NCI-H2227 (cell line): ENCODE data around the gene STAT1.
"Not testable (repeated sequence)": the region's sequence is repeated elsewhere in the genome, so short reads cannot be mapped to it uniquely, and the experiment has no call there.

Experiments
- DNase-seq: peaks from one replicate; lab custom pipeline; 2025; ENCODE audit not compliant: unreplicated experiment; lab: John Stamatoyannopoulos, UW

Gene STAT1

DNA sequence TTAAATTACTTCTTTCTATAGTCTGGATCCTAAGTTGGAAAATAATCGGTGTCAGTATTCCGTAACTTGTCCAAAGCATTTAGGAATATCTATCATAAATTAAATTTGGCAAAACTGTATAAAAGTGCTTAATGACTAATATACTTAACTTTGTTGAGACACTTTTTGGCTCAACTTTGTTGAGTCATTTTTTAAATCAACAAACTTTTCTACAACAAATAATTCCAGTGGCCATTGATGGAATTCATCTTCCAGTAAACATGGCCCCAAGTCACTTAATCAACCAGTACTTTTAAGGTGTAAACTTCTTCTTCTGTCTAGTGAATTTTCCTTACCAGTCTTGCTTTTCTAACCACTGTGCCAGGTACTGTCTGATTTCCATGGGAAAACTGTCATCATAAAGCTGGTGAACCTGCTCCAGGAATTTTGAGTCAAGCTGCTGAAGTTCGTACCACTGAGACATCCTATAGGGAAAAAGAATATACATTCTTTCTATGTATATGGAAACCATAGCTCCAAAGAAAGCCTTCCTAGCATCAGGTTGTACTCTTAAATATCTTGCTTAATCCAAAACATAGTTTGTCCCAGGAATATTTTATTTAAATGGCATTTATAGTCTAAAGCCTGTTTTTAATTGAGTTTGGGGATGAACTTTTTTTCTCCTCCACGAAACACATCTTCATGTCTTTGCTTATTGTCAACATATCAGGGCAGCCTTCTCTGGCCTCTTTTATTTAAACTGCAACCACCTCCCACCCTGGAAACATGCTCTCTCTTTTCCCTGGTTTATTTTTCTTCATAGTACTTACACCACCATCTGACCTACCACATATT is 4.2 kb downstream of the STAT1 start:
- no peak for DNase-seq

DNA sequence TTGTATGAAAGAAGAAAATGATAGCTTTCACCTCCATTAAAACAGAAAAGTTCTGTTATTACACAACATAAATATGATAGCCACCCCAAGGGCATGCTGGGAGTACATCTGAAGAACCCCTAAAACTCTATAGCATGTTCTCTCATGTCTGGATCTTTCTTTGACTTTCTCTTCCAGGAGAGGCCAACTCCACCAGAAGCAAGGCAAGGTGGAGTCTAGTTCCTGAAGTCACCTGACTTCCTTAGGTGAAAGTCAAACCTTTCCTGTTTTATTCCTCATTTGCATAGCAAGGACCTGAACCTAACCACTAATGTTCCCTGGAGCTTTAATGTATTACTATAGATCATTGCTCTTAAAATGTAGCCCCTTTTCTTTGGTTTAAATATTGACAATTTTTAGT is 5.7 kb downstream of the STAT1 start:
- no peak for DNase-seq

DNA sequence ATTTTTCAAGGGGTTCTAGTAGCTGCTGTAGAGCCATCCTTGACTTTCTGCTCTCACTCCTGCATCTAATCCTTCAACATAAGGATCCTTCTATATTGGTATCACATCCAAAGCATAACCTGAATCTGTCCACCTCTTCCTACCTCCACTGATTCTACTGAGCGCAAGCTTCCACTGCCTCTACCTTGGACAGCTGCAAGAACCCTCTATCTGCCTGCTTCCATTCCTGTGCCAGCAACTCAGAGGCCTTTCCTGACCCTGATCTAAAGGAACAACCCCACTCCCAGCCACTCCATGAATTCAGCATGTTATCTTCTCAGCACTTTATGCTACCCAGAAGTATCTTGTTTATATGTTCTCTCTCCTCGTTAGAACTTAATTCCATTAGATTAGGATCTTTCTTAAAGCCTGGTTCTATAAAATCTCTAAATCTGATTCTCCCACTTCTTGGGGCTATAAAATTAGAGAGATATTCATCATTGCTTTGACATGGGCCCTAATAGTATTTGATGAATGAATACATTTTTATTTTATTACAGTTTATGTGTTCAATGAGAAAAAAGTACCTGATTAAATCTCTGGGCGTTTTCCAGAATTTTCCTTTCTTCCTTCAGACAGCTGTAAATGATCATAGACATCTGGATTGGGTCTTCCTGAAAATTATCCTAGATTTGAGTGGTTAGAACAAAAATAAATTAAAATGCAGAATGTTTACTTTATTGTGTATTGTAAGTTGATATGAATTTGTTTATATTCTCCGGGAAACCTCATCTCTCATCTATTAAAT is 6.8 kb downstream of the STAT1 start:
- no peak for DNase-seq

DNA sequence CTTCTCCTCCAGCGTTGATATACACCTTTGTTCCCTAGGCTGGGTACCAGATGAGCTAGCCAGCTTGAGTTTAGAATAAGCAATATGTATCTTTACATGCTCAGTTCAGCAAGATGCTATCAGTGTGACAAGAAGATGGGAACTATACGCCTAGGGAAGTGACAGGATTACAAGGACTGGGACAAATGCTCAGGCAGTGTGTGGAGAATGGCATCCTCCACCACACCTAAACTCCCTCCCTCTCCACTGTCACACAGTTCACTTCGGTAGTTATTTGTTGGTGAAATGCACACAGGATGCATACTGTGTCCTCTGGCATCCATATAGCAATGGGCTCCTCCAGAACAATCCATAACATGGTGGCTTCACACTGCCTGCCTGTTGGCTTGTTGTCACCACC is 7.7 kb downstream of the STAT1 start:
- no peak for DNase-seq

DNA sequence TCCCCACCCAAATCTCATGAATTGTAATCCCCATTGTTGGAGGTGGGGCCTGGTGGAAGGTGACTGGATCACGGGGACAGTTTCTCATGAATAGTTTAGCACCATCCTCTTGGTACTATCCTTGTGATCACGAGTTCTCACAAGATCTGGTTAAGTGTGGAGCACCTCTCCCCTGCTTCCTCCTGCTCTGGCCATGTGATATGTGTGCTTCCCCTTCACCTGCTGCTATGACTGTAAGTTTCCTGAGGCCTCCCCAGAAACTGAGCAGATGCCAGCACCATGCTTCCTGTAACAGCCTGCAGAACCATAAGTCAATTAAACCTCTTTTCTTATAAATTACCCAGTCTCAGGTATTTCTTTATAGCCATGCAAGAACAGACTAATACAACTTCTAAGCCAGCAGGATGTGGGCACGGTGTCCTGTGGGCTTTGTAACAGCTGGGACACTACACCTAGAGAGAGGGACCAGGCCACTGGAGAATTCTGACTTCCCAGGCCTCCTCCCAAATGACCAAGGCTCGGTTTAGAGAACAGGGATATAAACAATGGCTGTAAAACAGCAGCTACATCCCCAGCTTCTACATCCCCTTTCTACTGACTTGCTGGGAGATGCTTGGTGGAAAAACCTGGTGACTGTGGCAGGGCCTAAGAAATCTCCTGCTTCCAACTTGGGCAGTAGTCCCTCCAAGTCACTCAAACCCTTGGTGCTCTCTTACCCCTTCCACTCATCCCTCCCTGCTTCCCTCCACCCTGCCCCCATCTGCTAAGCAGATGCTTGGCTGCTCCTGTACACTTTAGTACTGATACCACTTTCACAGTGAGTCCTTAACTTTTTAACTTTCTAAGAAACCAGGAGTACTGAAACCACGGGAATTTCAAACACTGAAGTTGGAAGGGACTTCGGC is 10.3 kb downstream of the STAT1 start:
- no peak for DNase-seq

DNA sequence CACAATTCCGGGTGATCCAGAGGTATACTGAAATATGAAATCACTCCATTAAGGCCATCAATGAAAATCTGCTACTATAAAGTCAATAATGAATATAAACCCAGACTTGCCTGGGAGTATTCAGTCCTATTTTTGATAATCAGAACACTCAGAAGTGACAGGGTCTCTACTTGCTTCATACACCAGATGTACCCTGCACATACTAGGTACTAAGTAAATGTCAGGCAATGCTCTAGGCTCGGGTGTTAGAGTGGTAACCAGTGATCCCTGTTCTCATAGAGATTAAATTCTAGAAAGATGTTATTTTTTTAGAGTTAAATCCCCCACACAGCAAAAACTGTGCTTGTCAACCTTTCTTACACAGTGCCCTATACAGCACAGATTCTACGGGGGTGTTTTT is 12.3 kb downstream of the STAT1 start:
- DNase-seq, result no peak

DNA sequence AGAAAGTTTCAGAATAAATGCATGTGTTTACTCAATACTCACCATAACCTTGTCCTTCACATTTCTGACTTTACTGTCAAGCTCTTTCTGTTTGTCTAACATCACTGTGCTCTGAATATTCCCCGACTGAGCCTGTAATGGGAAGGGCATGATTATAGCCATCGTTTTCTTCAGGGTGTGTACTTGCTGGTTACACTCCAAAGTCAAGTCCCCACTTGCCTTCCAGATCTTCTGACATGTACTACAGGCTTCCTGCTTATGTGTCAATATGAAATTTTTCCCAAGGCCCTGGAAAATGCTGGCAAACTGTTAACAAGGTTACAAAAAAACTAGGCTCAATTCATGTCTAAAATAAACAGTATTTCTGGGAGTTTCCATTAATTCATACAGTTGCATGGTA is 12.9 kb downstream of the STAT1 start:
- no peak for DNase-seq

DNA sequence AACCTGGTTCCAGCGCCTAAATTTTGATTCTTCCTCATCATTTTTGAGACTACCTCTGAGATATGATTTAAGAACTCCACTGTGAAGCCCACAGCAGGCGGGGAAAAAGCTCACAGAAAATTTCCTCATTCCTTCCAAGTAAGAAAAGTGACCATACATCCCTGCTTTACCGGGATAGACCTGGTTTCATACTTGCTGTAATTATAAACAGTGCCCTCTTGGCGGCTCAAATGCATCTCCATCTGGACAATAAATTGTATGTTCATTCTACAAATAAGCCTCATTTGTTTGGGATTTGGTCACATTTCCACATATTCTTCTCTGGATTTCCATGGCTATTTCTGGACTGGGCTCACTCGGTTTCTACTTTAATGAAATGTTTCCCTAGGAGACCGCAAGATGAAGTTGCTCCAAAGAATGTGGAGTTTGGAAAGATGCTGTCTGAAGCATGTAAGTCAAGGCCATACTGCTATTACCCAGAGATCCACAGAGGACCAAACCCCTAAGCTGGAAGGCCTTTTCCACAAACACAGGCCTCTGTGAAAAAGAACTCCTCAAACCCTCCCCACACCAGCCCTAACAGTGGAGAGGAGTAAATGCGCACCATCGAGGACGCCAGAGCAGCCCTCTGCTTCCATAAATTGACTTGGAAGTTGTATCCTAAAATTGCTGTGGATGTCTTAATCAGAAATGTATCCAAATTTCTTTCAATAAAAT is 13.9 kb downstream of the STAT1 start:
- DNase-seq, result no peak

DNA sequence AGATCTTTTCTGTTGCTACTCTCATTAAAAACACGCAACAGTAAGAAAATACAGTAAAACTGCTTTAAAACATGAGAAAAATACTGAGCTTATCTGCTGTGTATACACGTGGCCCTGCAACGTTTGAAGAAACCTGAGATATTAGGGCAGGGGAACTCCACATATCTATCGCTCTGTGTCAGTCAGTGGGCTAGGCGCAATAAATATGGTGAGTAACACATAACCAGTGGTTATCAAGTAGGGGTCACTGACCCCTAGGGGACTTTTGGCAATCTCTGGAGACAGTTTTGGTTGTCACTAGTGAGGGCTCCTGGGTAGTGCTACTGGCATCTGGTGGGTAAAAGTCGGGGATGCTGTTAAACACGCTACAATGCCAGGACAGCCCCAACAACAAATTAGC is 14.9 kb downstream of the STAT1 start:
- DNase-seq, result no peak

DNA sequence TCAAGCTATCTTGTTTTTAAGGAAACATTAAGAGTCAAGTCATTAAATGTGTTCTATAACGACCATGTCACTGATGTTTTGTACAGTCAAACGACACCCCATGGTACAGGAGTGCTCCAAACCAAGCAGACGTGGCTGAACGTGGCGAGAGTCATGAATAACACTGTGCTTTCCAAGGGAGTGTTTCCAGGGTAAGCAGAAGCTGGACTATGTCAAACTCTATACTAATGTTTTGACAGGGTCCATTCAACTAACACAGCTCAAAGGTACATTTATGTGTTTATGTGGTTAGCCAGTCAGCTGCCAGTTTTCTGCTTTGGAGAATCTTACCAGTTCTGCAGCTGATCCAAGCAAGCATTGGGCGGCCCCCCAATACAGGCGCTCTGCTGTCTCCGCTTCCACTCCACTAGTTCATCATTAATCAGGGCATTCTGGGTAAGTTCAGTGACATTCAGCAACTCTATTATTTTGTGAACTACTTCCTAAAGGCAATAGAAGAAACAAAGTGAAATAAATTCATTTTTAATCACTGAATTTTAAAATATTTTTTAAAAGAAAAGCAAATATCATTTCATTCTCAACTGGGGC is 16.4 kb downstream of the STAT1 start:
- DNase-seq, result no peak

DNA sequence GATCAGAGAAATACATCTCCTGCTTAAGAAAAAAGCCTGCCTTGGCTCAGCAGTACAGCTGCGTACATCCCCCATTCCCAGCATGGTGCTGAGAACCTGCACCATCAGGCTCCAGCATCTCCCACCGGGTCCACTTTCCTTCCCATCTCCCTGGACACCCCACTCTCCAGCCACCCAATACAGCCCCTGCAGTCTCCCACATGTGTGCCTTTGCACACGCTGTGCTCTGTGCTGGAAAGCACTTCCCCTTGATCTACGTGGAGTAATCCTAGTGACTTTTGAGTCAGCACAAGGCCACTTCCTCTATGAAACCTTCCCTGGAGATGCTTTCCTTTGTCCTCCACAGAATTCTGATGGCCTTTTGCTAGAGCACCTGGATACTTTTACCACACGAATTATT is 17.0 kb downstream of the STAT1 start:
- no peak for DNase-seq

DNA sequence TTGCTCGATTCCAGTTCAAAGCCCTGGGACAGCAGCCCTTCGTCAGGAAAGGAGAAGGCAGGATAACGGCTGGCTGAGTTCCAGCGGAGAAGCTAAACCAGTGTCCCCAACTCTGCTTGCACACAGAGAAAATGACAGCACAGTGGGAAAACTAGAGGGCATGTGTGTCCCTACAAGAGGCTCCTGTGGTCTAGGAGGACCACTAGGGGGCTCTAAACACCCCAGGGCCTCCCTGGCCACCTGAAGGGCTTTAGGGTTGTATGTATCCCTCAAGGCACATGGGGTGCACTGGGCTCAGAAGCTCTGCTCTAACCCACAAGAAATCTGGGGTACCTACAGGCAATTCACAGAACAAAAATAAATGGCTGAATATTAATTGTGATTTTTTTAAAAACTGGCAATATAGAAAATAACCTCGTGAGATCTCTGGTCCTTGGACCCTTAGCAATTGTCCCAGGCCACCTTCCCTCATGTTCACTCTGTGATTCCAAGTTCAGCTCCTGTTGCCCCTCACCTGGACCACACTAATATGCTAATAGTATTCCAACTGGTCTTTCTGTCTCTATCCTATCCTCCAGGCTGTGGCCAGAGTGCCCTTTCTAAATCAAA is 17.5 kb downstream of the STAT1 start:
- peak; percentile 55 for DNase-seq

DNA sequence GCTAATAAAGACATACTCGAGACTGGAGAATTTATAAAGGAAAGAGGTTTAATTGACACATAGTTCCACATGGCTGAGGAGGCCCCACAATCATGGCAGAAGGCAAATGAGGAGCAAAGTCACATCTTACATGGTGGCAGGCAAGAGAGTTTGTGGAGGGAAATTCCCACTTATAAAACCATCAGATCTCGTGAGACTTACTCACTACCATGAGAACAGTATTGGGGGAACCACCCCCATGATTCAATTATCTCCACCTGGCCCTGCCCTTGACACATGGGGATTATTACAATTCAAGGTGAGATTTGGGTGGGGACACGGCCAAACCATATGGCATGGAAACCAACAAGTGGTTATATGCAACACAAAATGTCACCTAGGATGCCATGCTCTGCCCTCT is 18.7 kb downstream of the STAT1 start:
- DNase-seq, result not testable (repeated sequence)

DNA sequence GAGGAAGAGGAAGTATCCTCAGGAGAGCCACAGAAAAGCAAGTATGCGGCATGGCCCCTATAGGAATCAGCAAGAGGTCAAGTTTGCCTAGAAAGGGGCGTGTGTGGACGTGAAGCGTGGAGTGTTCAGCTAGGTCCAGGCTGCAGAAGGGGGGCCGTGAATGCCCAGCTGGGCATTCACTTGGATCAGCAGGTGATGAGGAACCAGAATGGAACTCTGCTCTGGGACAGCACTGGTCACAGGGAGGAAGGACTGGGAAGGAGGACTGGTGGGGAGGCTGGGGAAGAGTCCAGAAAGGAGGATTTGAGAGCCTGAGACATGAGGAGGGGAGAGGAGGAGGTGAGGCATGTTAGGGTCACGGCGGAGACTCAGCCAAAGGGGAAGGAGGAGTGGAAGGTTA is 19.8 kb downstream of the STAT1 start:
- no peak for DNase-seq

DNA sequence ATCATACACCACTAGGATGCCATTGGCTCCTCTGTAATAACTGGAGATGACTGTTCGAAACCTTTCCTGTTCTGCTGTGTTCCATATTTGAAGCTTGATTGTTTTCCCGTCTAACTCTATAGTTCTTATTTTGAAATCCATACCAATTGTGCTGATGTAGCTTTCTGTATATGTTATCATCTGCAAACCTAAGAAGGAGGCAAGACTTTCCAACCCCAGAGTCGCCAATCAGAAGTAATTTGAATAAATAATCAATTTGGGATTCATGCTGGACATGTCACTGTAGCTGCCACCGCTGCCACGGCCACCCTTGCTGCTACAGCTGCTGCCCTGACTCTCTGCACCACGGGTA is 20.7 kb downstream of the STAT1 start:
- DNase-seq, result no peak

DNA sequence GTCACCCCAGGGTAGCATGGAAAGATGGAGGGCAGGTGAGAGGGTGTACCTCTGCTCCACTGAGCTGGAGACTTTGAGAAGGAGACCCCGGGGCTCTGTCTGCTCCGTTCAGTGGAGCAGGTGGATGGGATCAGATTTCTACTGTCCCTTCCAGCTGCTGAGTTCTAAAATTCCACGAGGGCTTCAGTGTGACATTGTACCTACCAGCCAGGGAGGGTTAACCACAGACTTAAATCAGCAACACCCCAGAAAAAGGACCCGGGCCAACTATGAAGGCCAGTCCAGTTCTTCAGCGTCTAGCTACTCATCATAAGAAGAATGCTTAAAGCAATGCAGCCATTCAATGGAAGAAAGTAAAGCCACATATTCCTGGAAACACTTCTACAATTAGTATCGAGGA is 23.8 kb downstream of the STAT1 start:
- no peak for DNase-seq

DNA sequence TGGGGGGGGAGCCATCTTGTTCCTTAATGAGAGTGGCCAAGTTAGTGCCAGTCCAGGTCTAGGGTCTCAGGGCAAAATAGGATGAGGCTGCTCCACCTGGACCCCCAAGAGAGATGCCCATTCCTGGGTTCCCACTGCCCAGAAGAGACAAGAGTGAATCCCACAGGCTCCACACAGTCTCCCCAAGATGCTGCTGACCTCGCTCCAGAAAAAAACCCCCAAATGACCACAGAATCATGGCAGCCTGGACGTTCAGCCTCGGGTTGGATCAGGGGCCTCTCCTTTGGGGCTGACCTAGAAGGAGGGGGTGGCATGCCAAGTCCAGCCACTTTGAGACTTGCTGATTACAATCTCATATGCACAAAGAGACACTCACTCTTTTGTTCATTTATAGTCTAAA is 25.1 kb downstream of the STAT1 start:
- no peak for DNase-seq

DNA sequence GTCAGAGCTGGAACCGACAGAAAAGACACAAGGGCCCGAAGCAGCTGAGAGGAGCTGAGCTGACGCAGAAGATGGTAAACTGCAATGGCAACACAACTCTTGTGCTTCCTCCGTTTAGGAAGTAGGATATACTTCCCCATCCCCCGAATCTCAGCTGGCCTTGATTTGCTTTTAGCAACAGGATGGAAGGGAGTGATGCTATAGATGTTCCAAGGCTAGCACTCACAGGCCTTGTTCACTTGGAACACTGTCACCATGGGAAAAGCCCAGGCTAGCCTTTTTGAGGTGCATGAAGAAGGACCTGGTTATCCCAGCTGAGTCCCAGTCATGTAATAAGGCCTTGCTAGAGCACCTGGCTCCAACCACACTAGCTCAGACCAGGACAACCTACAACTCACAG is 26.0 kb downstream of the STAT1 start:
- no peak for DNase-seq

DNA sequence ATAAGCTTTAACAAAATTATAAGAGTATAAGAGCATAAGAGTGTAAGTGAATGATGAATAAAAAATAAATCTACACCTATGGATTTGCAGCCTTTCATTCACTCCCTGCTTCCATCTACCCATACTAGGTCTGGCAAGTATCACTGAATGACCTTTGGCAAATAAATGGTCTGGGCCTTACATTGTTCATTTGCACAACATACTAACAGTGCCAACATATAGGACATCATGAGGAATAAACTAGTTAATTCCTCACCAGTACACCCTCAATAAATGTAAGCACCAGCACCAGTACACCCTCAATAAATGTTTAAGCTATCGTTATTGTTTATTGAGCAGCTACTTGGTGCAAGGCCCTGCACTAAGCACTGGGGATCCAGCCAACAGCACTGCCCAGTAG is 26.9 kb downstream of the STAT1 start:
- DNase-seq, result no peak
